Testis (tissue), 5 donors: Measurements from ENCODE around the gene INA. TPM values are rescaled to one million over a fixed set of nuclear protein-coding genes. Genes with fewer than 3 reads are reported as not detected.
A peak's percentile ranks its signal among the peaks of the same experiment; 100 is the strongest.

Experiments used
- DNase-seq: peaks from one replicate; pipeline ENCODE4 v3.0.0-alpha.2; 2019
- H3K27ac ChIP-seq, 2 donors: fragments of 200-600 bp; sonication (generic); one replicate each; pipeline ENCODE4 v1.5.1; 2019
- H3K27me3 ChIP-seq: fragments of 200-600 bp; sonication (generic); one replicate; pipeline ENCODE4 v1.5.1; 2019
- H3K36me3 ChIP-seq: fragments of 200-600 bp; sonication (generic); one replicate; pipeline ENCODE4 v1.5.1; 2017; ENCODE audit warnings: low read depth; ENCODE audit errors: missing control alignments
- H3K4me1 ChIP-seq: fragments of 200-600 bp; sonication (generic); one replicate; pipeline ENCODE4 v1.5.1; 2019
- H3K4me3 ChIP-seq, 2 donors: fragments of 200-600 bp; sonication (generic); one replicate each; pipeline ENCODE4 v1.5.1; 2017 to 2019
- H3K9me3 ChIP-seq: fragments of 200-600 bp; sonication (generic); one replicate; pipeline ENCODE4 v1.5.1; 2017
- POLR2A ChIP-seq: fragments of 450-650 bp; IDR thresholded peaks from one replicate; pipeline ENCODE4 v1.6.1; 2017; ENCODE audit warnings: antibody characterized with exemption, mild to moderate bottlenecking, moderate library complexity
- WGBS, 2 donors: methylation state at CpG; one replicate each; pipeline ENCODE4 v1.1.5; 2018; 5-methylcytosine and 5-hydroxymethylcytosine counted together
- intact Hi-C: fragments of 100-400 bp; cut with DNase I; formaldehyde crosslinking; loops from one replicate; pipeline ENCODE4 v1.15.1; 2023; ENCODE audit warnings: low total_unique reads
- long read RNA-seq, 2 donors: transcript quantifications; one replicate each; lab custom pipeline, GENCODE V29; 2026
- polyA plus RNA-seq: library from polyadenylated mRNA; stranded (reverse); fragments of 350-450 nt; fragmentation: Illumina TruSeq; extraction: RNeasy Lipid Tissue Mini Kit (QIAGEN cat#74804); gene quantifications from one replicate; pipeline ENCODE4 v1.2.3, GENCODE V29; 2014; ENCODE audit warnings: low read depth, low replicate concordance; ENCODE audit not compliant: insufficient read depth
- total RNA-seq, 2 donors: library from RNA; depleted of rRNA; stranded (reverse); fragments of >200 nt; gene quantifications; one replicate each; pipeline ENCODE4 v1.2.3, GENCODE V29; 2016
- TF ChIP-seq, protein P1 (sequence below), 3 experiments: fragments of 450-650 bp in 2 of 3; fragments of 200-600 bp in 1 of 3; sonication (generic) in 1 of 3; IDR thresholded peaks; one replicate each; pipeline ENCODE4 v1.5.1; 2016 to 2019; ENCODE audit warnings: antibody characterized with exemption in 3 of 3, mild to moderate bottlenecking in 2 of 3, moderate library complexity in 1 of 3

INA gene
- total RNA-seq = 1 to 10 TPM; 4.3 to 5.2 TPM
- polyA plus RNA-seq = 7.7 TPM
- long read RNA-seq, donor 1, partial matches to known transcripts = 0 of 1 reads
- long read RNA-seq, donor 1, other reads (novel, unspliced or antisense) = 0 of 1 reads
- long read RNA-seq, donor 2, partial matches to known transcripts = 0 of 1 reads
- long read RNA-seq, donor 2, other reads (novel, unspliced or antisense) = 0 of 1 reads

DNA sequence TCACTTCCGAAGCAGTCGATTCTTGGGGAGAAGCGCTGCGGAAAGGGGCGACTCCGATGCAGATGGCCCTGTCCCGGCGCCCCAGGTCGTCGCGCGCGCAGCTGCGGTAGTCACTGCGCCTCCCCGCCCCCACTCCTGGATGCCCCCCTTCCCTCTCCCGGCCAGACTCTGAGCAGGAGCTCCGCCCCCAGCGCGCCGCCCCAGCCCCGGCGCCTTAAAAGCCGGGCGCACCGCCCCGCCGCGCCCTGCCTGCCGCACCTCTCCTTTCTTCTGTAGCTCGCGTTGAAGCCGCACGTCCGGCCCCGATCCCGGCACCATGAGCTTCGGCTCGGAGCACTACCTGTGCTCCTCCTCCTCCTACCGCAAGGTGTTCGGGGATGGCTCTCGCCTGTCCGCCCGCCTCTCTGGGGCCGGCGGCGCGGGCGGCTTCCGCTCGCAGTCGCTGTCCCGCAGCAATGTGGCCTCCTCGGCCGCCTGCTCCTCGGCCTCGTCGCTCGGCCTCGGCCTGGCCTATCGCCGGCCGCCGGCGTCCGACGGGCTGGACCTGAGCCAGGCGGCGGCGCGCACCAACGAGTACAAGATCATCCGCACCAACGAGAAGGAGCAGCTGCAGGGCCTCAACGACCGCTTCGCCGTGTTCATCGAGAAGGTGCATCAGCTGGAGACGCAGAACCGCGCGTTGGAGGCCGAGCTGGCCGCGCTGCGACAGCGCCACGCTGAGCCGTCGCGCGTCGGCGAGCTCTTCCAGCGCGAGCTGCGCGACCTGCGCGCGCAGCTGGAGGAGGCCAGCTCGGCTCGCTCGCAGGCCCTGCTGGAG is at the start of gene INA:
TSS of gene INA (plus strand) at position 243 of the 817 bp plus-strand sequence. CDS start at position 317, 74 bp downstream.
- no peaks in the 10 kb centered on the region for H3K9me3 ChIP-seq
- intact Hi-C loops = no loop called here
- H3K27ac ChIP-seq = no peak within 1 kb of the TSS
- DNase-seq = peak; percentile 30
- H3K36me3 ChIP-seq = no peaks in the 10 kb centered on the region
- 1 to 2% methylated on average over 32 to 77 of the region's 105 CpGs for WGBS, 2 donors
- H3K4me1 ChIP-seq = no peaks in the 10 kb centered on the region
- peak within 1 kb of the TSS; percentile 49 to 61 for H3K4me3 ChIP-seq
- no peaks in the 10 kb centered on the region for H3K27me3 ChIP-seq
- TF ChIP-seq, protein P1, sequence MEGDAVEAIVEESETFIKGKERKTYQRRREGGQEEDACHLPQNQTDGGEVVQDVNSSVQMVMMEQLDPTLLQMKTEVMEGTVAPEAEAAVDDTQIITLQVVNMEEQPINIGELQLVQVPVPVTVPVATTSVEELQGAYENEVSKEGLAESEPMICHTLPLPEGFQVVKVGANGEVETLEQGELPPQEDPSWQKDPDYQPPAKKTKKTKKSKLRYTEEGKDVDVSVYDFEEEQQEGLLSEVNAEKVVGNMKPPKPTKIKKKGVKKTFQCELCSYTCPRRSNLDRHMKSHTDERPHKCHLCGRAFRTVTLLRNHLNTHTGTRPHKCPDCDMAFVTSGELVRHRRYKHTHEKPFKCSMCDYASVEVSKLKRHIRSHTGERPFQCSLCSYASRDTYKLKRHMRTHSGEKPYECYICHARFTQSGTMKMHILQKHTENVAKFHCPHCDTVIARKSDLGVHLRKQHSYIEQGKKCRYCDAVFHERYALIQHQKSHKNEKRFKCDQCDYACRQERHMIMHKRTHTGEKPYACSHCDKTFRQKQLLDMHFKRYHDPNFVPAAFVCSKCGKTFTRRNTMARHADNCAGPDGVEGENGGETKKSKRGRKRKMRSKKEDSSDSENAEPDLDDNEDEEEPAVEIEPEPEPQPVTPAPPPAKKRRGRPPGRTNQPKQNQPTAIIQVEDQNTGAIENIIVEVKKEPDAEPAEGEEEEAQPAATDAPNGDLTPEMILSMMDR (IDR thresholded peaks at IDR 0.05) = no peak
- no peak for TF ChIP-seq POLR2A

DNA sequence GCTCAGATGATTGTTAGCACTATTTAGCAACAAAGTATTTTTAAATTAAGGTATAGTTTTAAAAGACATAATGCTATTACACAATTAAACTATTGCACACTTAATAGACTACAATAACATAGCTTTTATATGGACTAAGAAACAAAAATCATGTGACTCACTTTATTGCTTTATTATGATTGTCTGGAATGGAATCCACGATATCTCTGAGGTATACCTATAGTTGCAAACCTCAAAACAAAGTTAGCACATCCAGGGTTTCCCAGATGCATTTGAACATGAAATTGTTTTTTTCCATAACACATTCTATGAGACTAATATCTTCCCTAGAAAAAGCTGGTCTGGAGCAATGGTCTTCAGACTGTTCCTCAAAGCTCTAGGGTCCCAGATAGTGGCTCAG is 49.5 kb upstream of the INA start:
- no peak overlapping the region for H3K4me3 ChIP-seq
- DNase-seq = no peak
- H3K4me1 ChIP-seq = peaks cover 10% of the 10 kb centered on the region
- WGBS, 2 donors = 94 to 95% methylated on average over 1 of the region's 1 CpG
- TF ChIP-seq, protein P1 (IDR thresholded peaks at IDR 0.05) = no peak
- TF ChIP-seq POLR2A = no peak
- intact Hi-C loops = no loop called here
- H3K27ac ChIP-seq = no peak overlapping the region
- H3K27me3 ChIP-seq = no peaks in the 10 kb centered on the region
- no peaks in the 10 kb centered on the region for H3K9me3 ChIP-seq
- H3K36me3 ChIP-seq = no peaks in the 10 kb centered on the region

- peak overlapping the region; percentile 10 to 53 for H3K27ac ChIP-seq
- H3K36me3 ChIP-seq = no peaks in the 10 kb centered on the region
- H3K4me3 ChIP-seq = no peak overlapping the region
- H3K9me3 ChIP-seq = no peaks in the 10 kb centered on the region
- TF ChIP-seq POLR2A = no peak
- TF ChIP-seq, protein P1 (IDR thresholded peaks at IDR 0.05) = no peak
- WGBS, 2 donors = 15 to 22% methylated on average over 4 of the region's 4 CpGs
- H3K4me1 ChIP-seq = peaks cover 10% of the 10 kb centered on the region
- H3K27me3 ChIP-seq = no peaks in the 10 kb centered on the region
- DNase-seq = peak; percentile 30
- intact Hi-C loops = no loop called here
Measured at GRCh38 chr10:103231047-103231551, 45.8 kb upstream of the INA start.

DNA sequence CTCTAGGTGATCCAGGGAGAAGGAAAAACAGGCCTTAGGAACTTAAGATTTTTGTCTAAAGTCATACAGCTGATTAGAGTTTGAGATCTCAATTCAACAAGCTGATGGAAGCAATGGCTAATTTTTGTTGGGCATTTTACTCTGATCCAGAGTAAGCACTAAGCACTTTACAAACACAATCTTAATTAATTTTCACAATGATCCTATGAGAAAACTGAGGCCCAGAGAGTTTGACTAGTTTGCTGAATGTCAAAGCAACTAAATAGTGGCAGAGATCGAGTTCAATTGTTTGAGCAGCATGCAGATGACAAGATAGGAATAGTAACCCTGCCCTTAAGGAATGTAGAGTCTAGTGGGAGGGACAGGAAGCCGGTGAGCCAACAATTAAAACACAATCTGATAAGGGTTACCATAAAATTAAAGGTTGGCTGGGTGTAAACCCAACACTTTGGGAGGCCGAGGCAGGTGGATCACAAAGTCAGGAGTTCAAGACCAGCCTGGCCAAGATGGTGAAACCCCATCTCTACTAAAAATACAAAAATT is 44.7 kb upstream of the INA start:
- WGBS, 2 donors = 67 to 82% methylated on average over 3 of the region's 3 CpGs
- H3K27me3 ChIP-seq = no peaks in the 10 kb centered on the region
- no peak overlapping the region for H3K27ac ChIP-seq
- peaks cover 10% of the 10 kb centered on the region for H3K4me1 ChIP-seq
- intact Hi-C loops = no loop called here
- H3K36me3 ChIP-seq = no peaks in the 10 kb centered on the region
- no peak for TF ChIP-seq POLR2A
- TF ChIP-seq, protein P1 (IDR thresholded peaks at IDR 0.05) = no peak
- H3K9me3 ChIP-seq = no peaks in the 10 kb centered on the region
- no peak overlapping the region for H3K4me3 ChIP-seq
- no peak for DNase-seq
